ENCODE data around the gene BAX. TPM values are rescaled to one million over a fixed set of nuclear protein-coding genes. Genes with fewer than 3 reads are reported as not detected.

BAX gene
- total and polyA plus RNA-seq, 8 donors: 12.1 to 121 (median 49.0) TPM

GRCh38 chr19:48999481-49000325 is 45.0 kb downstream of the BAX start:
- Histone ChIP-seq H3K4me1 (peaks cover 3 to 10% (median 7%) of the 10 kb centered on the region in 4 donors), H3K27ac (no peak overlapping the region), H3K27me3 (no peaks in the 10 kb centered on the region), H3K36me3 (peaks cover 7 to 45% (median 37%) of the 10 kb centered on the region in 4 donors), H3K9me3 (no peaks in the 10 kb centered on the region), H3K4me3 (no peak overlapping the region)
- intact Hi-C loops (cut with DNase I; ENCODE audit: low total_unique reads): no loop called here
- TF ChIP-seq EP300 (IDR thresholded peaks at IDR 0.05) (no peak), CTCF (IDR thresholded peaks at IDR 0.05) (peak in 5 of 7 experiments; percentile 30 to 55 (median 51)), POLR2A (IDR thresholded peaks at IDR 0.05) (no peak), POLR2AphosphoS5 (IDR thresholded peaks at IDR 0.05) (no peak)
- WGBS, 5 donors: 55 to 66% (median 59%) methylated on average over 11 to 16 of the region's 16 CpGs
- DNase-seq: peak; percentile 65 to 81

- DNase-seq: no peak
- Histone ChIP-seq H3K36me3 (peaks cover 35 to 87% (median 79%) of the 10 kb centered on the region in 4 donors), H3K9me3 (no peaks in the 10 kb centered on the region), H3K27ac (no peak overlapping the region), H3K27me3 (no peaks in the 10 kb centered on the region), H3K4me3 (no peak overlapping the region), H3K4me1 (no peaks in the 10 kb centered on the region)
- WGBS, 5 donors: 93 to 98% (median 98%) methylated on average over 15 of the region's 15 CpGs
- no peak for TF ChIP-seq POLR2AphosphoS5 (IDR thresholded peaks at IDR 0.05)
- TF ChIP-seq CTCF (IDR thresholded peaks at IDR 0.05): no peak
- no peak for TF ChIP-seq POLR2A (IDR thresholded peaks at IDR 0.05)
- no peak for TF ChIP-seq EP300 (IDR thresholded peaks at IDR 0.05)
- intact Hi-C loops (cut with DNase I; ENCODE audit: low total_unique reads): no loop called here
Measured at GRCh38 chr19:49004133-49004532, 49.5 kb downstream of the BAX start.

- Histone ChIP-seq H3K4me1 (no peaks in the 10 kb centered on the region), H3K9me3 (no peaks in the 10 kb centered on the region), H3K4me3 (no peak overlapping the region), H3K27me3 (no peaks in the 10 kb centered on the region), H3K27ac (no peak overlapping the region), H3K36me3 (peaks cover 43 to 87% (median 85%) of the 10 kb centered on the region in 4 donors)
- 91 to 97% (median 95%) methylated on average over 7 of the region's 7 CpGs for WGBS, 5 donors
- intact Hi-C loops (cut with DNase I; ENCODE audit: low total_unique reads): no loop called here
- no peak for TF ChIP-seq POLR2AphosphoS5 (IDR thresholded peaks at IDR 0.05)
- no peak for TF ChIP-seq CTCF (IDR thresholded peaks at IDR 0.05)
- no peak for TF ChIP-seq EP300 (IDR thresholded peaks at IDR 0.05)
- no peak for TF ChIP-seq POLR2A (IDR thresholded peaks at IDR 0.05)
- DNase-seq: no peak
Measured at GRCh38 chr19:49004964-49005614, 50.4 kb downstream of the BAX start.

- TF ChIP-seq POLR2A (IDR thresholded peaks at IDR 0.05) (no peak), POLR2AphosphoS5 (IDR thresholded peaks at IDR 0.05) (no peak), CTCF (IDR thresholded peaks at IDR 0.05) (no peak), EP300 (IDR thresholded peaks at IDR 0.05) (no peak)
- Histone ChIP-seq H3K36me3 (peaks cover 53 to 98% (median 97%) of the 10 kb centered on the region in 4 donors), H3K27me3 (no peaks in the 10 kb centered on the region), H3K4me3 (no peak overlapping the region), H3K27ac (no peak overlapping the region), H3K4me1 (no peaks in the 10 kb centered on the region), H3K9me3 (no peaks in the 10 kb centered on the region)
- WGBS, 5 donors: 92 to 97% (median 96%) methylated on average over 11 to 22 of the region's 22 CpGs
- DNase-seq: no peak
- intact Hi-C loops (cut with DNase I; ENCODE audit: low total_unique reads): no loop called here
Measured at GRCh38 chr19:49006905-49007304, 52.2 kb downstream of the BAX start.
